Measurements from ENCODE around the gene ICOSLG.

GRCh38 chr21:44260066-44260465 is 19.3 kb upstream of the ICOSLG start:
- no peak for TF ChIP-seq POLR2A (IDR thresholded peaks at IDR 0.05)
- TF ChIP-seq, protein P1, sequence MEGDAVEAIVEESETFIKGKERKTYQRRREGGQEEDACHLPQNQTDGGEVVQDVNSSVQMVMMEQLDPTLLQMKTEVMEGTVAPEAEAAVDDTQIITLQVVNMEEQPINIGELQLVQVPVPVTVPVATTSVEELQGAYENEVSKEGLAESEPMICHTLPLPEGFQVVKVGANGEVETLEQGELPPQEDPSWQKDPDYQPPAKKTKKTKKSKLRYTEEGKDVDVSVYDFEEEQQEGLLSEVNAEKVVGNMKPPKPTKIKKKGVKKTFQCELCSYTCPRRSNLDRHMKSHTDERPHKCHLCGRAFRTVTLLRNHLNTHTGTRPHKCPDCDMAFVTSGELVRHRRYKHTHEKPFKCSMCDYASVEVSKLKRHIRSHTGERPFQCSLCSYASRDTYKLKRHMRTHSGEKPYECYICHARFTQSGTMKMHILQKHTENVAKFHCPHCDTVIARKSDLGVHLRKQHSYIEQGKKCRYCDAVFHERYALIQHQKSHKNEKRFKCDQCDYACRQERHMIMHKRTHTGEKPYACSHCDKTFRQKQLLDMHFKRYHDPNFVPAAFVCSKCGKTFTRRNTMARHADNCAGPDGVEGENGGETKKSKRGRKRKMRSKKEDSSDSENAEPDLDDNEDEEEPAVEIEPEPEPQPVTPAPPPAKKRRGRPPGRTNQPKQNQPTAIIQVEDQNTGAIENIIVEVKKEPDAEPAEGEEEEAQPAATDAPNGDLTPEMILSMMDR (IDR thresholded peaks at IDR 0.05), result no peak

Data from uterus (tissue), 2 donors.